ENCODE results near the gene THRSP.
"Not testable (repeated sequence)": the region's sequence is repeated elsewhere in the genome, so short reads cannot be mapped to it uniquely, and the experiment has no call there.

The THRSP gene

DNA sequence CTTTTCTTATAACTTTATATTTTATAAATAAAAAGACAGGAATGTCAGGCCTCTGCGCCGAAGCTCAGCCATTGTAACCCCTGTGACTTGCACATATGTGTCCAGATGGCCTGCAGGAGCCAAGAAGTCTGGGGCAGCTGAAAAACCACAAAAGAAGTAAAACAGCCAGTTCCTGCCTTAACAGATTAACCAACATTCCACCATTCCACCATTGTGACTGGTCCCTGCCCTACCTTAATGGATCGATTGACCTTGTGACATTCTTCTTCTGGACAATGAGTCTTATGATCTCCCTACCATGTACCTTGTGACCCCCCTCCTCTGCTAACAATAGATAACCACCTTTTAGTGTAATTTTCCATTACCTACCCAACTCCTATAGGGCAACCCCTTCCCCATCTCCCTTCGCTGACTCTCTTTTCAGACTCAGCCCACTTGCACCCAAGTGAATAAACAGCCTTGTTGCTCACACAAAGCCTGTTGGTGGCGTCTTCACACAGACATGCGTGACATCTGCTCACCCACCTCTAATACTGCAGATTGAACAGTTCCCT, 22.9 kb downstream of the THRSP start:
- DNase-seq (ENCODE audit: low read depth in 2 of 3, low spot score in 1 of 3), result not testable (repeated sequence)

DNA sequence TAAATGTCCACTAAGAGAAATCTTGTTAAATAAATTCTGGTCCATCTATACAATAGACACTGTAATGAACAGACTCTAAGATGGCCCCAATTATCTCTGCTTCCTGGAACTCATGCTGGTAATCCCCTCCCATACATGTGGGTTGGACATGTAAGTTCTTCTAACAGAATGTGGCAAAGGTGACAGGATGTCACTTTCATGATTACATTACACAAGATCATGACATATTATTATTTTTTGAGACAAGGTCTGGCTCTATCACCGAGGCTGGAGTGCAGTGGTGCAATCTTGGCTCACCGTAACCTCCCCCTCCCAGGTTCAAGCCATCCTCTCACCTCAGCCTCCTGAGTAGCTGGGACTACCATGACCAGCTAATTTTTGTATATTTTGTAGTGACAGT, 30.6 kb downstream of the THRSP start:
- no peak for DNase-seq (ENCODE audit: low read depth in 2 of 3, low spot score in 1 of 3)

DNA sequence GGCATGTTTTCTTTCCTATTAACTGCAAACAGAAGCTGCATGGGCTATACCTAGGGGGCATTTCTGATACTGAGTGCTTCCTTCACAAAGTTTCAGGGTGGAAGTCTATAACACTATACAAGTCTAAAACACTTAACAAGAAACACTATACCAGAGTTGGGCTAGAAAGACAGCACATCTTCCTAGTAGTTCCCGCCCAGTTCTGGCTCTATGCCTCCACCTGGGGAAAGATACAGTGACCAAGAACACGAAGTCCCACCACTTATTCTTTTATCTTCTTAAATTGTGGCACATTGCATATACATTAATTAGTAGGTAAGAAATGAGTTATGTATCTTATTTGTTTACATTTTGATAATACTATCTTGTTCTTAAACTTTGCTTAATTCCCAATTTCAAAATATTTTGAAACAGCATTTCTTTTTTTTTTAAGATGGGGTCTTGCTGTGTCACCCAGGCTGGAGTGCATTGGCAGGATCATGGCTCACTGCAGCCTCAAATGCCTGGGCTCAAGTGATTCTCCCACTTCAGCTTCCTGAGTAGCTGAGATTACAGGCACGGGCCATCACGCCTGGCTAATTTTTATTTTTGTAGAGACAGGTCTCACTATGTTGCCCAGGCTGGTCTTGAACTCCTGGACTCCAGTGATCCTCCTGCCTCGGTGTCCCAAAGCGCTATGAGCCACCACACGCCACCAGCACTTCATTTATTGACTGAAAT, 34.2 kb downstream of the THRSP start:
- DNase-seq (ENCODE audit: low read depth in 2 of 3, low spot score in 1 of 3), result no peak

DNA sequence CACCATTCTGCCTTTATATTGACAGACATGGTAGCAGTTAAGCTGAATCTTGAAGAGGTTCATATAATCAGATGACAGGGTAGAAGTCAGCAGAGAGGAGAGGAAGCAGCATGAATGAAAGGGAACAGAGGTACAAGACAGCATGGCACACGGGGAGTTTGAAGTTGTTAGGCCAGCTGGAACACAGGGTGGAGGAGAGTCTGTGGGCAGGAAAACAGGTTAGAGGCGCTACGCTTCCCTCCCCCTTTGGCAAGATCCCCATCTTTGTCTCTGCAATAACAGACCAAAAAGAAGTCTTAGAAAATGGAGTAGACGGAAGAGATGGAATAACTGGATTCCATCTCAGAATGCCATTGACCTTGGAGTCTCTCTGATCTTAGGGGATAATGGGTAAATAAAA, 36.0 kb downstream of the THRSP start:
- no peak for DNase-seq (ENCODE audit: low read depth in 2 of 3, low spot score in 1 of 3)

DNA sequence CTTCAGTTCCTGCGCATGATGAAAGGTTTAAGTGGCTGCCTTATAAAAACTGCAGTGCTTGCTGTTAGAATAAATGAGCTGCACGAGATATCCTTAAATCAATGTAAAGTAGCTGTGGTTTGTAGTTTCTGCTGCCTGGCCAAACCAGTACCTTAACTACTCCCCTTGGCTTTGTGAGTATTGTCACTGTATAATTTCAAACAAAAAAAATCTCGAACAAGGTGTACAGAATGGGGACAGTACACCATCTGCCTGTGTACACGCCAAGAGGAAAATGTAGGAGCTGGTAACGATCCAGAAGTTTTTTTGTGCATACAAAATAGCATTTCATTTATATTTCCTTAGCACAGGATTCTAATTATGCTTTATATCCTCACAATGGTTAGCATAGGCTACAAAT, 36.6 kb downstream of the THRSP start:
- no peak for DNase-seq (ENCODE audit: low read depth in 2 of 3, low spot score in 1 of 3)

DNA sequence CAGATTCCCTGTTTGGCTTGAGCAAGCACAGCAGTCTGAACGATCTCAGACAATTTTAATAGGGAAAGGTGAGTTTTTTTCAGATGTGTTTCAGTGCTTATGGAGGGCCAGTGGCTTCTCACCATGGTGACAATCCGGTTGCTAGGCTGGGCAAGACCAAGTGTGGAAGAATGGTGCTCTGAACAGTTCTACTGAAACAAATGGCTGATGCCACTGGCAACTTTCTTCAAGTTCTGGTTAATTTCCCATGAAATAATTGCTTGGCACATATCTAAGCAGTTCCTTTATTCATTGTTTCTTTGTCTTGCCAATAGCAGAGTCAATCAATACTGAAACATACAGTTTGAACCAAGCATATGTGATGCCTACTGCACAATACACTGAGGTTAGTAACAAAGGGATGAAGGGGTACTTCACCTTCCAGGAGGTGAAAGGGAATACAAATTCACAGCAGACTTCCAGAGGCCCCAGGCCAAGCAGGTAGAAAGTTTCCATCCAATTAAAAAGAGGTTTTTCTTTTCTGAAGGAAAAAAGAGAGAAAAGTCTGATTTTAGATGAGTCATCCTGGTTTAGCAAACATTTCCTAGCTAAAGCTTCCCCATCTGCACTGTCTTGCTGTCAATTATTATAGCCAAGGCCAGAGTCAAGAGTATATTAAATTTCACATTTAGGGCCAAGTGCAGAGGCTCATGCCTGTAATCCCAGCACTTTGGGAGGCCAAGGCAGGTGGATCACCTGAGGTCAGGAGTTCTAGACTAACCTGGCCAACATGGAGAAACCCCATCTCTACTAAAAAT, 37.2 kb downstream of the THRSP start:
- DNase-seq (ENCODE audit: low read depth in 2 of 3, low spot score in 1 of 3), result no peak

DNA sequence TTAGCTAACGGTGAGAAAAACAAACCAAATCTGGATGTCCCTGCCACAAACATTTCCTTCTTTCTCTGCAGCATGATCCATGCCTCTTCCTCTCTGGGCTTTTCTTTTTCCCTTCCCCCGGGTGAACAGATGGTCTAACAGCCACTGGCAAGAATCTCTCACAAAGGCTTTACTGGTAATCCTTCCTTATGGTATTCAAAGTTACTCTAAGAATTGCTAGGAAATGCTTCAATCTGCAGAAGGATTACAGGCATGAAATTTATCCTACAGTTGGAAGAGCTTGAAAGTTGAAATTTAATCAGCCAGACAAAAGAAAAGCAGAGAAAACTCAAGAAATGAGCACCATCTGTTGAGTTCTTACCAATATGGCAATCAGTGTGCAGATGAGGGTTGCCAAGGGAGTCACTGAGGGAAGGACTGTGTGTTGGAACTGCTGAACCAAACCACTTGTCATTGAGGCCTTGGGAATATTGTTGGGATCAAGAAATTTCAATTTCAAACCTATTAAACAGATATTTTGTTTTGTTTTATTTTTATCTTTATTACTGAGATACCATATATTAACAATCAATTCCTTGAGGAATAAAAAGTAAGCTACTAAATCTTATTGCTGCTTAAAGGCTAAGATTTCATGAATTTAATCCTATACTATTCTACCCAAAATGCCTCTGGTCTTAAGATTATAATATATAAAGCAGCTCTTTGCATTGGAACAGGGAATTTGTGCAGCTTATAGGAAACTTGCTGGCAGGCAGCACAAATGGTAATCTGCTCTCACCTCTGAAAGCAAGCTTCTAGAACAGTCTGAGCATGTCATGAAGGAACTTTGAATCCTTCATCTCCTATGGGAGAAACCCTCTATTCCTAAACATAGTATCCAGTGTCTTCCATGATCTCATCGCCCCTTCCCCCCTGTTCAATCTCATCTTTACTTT, 45.7 kb downstream of the THRSP start:
- DNase-seq (ENCODE audit: low read depth in 2 of 3, low spot score in 1 of 3), result no peak

DNA sequence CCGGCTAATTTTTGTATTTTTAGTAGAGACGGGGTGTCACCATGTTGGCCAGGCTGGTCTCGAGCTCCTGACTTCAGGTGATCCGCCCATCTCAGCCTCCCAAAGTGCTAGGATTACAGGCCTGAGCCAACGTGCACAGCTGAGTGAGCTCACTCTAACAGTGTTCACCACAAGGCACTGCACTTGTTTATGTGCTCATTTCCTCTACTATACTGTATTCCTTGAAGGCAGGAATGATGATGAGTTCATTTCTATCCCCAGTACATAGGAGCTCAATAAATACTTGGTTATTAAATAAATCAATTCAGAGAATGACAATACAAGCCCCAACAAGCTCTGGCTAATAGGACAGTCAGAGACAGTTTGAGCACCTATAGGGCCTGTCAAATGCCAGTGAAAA, 46.7 kb downstream of the THRSP start:
- DNase-seq (ENCODE audit: low read depth in 2 of 3, low spot score in 1 of 3), result no peak

DNA sequence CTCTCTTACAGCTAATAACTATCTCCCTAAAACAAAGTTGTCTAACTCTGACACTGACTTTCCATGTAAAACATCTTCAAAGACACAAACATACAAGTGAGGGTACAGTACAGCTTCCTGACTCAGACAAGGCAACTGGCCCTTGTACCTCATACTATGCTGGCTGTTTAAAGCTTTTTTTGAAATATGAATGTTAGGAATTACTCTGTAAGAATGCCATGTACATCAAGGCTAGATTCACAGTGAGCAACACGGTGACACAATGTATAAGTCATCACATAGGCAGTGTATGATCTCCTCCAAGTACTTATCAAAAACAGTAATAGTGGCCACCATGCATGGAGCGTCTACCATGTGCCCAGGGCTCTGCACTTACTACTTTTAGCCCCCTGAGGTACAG, 47.2 kb downstream of the THRSP start:
- DNase-seq (ENCODE audit: low read depth in 2 of 3, low spot score in 1 of 3), result no peak

DNA sequence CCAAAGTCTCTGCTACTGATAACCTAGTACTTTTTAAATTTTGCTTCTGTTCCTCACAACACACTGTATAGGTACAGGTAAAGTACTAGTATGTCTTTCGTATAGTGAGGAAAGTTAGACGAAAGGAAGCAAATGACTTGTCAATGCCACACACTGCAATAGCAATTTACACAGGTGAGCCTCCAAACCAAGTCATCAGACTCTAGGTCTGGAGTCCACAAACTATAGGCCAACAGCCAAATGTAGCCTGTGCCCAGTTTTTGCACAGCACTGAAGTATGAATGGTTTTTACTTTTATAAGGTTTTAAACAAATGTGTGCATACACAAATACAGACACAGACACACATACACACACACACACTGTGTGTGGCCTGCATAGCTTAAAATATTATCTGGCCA, 47.6 kb downstream of the THRSP start:
- DNase-seq (ENCODE audit: low read depth in 2 of 3, low spot score in 1 of 3), result no peak

DNA sequence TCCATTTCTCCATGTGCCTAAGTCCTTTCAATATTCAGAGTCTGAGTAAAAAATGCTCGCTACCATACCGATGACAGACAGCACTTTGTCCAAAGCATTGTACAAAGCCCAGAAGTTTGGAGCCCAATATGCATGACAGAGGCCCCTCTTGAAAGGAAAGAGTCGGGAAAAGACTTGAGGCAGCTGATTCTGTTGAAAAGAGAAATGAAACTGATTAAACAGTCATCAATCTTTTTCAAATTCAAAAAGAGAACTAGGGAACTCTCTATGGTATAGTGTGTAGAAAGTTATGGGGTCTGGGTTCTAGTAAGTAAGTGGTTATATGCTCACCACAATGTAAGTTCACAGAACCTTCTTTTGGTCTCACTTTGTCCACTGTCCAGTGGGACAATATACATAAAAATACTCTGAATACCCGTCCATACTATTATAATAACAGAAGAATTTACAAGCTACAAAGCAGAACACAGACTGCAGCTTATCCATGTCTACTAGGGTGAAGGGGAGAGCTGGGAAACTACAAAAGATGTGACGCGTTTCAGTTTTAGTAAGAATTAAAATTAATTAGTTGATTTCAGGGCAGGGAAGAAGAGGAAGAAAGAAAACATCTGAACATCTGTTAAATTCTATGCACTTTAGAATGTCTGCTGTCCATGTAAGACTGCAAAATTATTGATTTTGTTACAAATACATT, 49.1 kb downstream of the THRSP start:
- DNase-seq (ENCODE audit: low read depth in 2 of 3, low spot score in 1 of 3), result no peak

Measured in stimulated activated CD4-positive, alpha-beta T cell treated with anti-CD3 and anti-CD28 coated beads, Interleukin-12 subunit alpha, Interleukin-12 subunit beta, amount 100 ng/mL, for 48 hours (primary cell).